ENCODE measurements around the gene NUMB.

Gene NUMB

GRCh38 chr14:73238424-73238852, 219.9 kb downstream of the NUMB start:
- H3K9me3 ChIP-seq (ENCODE audit: control insufficient read depth, low read length), result no peaks in the 10 kb centered on the region
- no peak overlapping the region for H3K9ac ChIP-seq
- no peak for TF ChIP-seq CTCF (IDR thresholded peaks at IDR 0.05)
- H3K4me2 ChIP-seq (ENCODE audit: low read length), result no peak overlapping the region
- no peaks in the 10 kb centered on the region for H3K36me3 ChIP-seq (ENCODE audit: control insufficient read depth, insufficient read depth, low read length)
- no peak overlapping the region for H3K27ac ChIP-seq
- H3K79me2 ChIP-seq, result no peaks in the 10 kb centered on the region
- H2AFZ ChIP-seq, result peak overlapping the region; percentile 61
- H3K27me3 ChIP-seq (ENCODE audit: control insufficient read depth, insufficient read depth, low read length), result no peaks in the 10 kb centered on the region
- H3K4me1 ChIP-seq, result no peaks in the 10 kb centered on the region
- no peak overlapping the region for H3K4me3 ChIP-seq (ENCODE audit: low read depth, low read length)

GRCh38 chr14:73237786-73238423, 220.4 kb downstream of the NUMB start:
- Histone ChIP-seq H3K27ac (no peak overlapping the region), H3K79me2 (no peaks in the 10 kb centered on the region), H3K9ac (no peak overlapping the region), H2AFZ (peak overlapping the region; percentile 61), H3K4me3 (ENCODE audit: low read depth, low read length) (no peak overlapping the region), H3K9me3 (ENCODE audit: control insufficient read depth, low read length) (no peaks in the 10 kb centered on the region), H3K4me2 (ENCODE audit: low read length) (peak overlapping the region; percentile 49), H3K4me1 (no peaks in the 10 kb centered on the region), H3K36me3 (ENCODE audit: control insufficient read depth, insufficient read depth, low read length) (no peaks in the 10 kb centered on the region), H3K27me3 (ENCODE audit: control insufficient read depth, insufficient read depth, low read length) (no peaks in the 10 kb centered on the region)
- no peak for TF ChIP-seq CTCF (IDR thresholded peaks at IDR 0.05)

DNA sequence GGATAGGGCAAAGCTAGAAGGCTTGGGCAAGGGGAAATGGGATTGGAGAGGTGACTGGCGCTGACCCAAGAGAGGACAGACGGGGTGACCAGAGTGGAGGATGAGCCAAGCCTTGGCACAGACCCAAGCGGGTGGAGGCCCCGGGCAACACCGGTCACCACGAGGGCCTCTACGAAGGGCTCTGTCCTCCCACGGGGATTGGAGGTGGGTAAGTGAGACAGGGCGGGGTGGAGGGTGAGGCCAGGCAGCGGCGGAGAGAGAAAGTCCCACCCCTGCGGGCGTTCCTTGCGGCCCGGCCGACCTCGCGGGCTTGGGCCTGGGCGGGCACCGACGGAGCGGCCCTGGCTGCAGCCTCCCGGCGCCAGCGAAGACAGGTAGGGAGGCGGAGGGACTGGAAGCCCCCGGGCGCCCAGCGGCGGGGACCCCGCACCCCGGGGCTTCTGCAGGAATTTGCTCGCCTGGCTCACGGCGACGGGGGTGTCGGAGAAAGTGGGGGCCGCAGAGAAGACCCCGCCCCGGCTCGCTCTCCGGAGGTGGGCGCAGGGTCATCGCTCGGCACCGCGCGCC, 221.0 kb downstream of the NUMB start, which contains the start of gene PAPLN:
Gene PAPLN (plus strand): TSS at position 288 of the 567 bp plus-strand sequence. CDS start 2,273 bp downstream, outside the sequence.
- Histone ChIP-seq H3K9me3 (ENCODE audit: control insufficient read depth, low read length) (no peaks in the 10 kb centered on the region), H3K9ac (no peak within 1 kb of the TSS), H2AFZ (peak within 1 kb of the TSS; percentile 61), H3K4me3 (ENCODE audit: low read depth, low read length) (no peak within 1 kb of the TSS), H3K79me2 (no peaks in the 10 kb centered on the region), H3K36me3 (ENCODE audit: control insufficient read depth, insufficient read depth, low read length) (no peaks in the 10 kb centered on the region), H3K27ac (no peak within 1 kb of the TSS), H3K27me3 (ENCODE audit: control insufficient read depth, insufficient read depth, low read length) (no peaks in the 10 kb centered on the region), H3K4me2 (ENCODE audit: low read length) (peak within 1 kb of the TSS; percentile 49), H3K4me1 (no peaks in the 10 kb centered on the region)
- TF ChIP-seq CTCF (IDR thresholded peaks at IDR 0.05), result no peak

DNA sequence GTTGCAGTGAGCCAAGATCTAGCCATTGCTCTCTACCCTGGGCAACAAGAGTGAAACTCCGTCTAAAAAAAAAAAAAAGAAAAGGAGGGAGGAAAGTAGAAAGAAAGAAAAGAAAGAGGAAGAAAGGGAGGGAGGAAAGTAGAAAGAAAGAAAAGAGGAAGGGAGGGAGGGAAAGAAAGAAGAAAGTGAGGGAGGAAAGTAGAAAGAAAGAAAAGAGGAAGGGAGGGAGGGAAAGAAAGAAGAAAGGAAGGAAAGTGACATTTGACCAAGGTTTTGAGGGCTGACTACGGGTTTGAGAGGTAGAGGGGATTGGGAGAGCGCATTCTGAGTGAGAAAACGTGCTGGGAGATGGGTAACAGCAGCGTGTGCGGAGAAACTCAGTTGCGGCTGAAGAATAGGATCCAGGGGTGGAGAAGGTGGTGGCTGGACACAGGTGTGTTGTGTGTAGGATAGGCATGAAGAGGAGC, 221.6 kb downstream of the NUMB start:
- TF ChIP-seq CTCF (IDR thresholded peaks at IDR 0.05), result no peak
- Histone ChIP-seq H2AFZ (no peak overlapping the region), H3K4me3 (ENCODE audit: low read depth, low read length) (no peak overlapping the region), H3K9me3 (ENCODE audit: control insufficient read depth, low read length) (no peaks in the 10 kb centered on the region), H3K27me3 (ENCODE audit: control insufficient read depth, insufficient read depth, low read length) (no peaks in the 10 kb centered on the region), H3K79me2 (no peaks in the 10 kb centered on the region), H3K9ac (no peak overlapping the region), H3K36me3 (ENCODE audit: control insufficient read depth, insufficient read depth, low read length) (no peaks in the 10 kb centered on the region), H3K4me2 (ENCODE audit: low read length) (no peak overlapping the region), H3K4me1 (no peaks in the 10 kb centered on the region), H3K27ac (no peak overlapping the region)

All from parathyroid adenoma (tissue), 2 donors.